B cell (primary cell): ENCODE data around the gene SYTL2. TPM values are rescaled to one million over a fixed set of nuclear protein-coding genes. Genes with fewer than 3 reads are reported as not detected.

ENCODE experiments used
- ATAC-seq: fragments of 200-7000 bp; cut with Tn5 transposase; one replicate; pipeline ENCODE4 v1.10.0; 2021; ENCODE audit warnings: low read depth, mild to moderate bottlenecking, moderate number of reproducible peaks, moderate library complexity
- CTCF ChIA-PET: fragments of 350-600 bp; sonication (Branson Sonifier 250); formaldehyde crosslinking; loops from one replicate; lab custom pipeline; 2021; ENCODE audit warnings: antibody characterized with exemption, inconsistent platforms; lab: Charles Lee
- POLR2A ChIA-PET: fragments of 350-600 bp; sonication (Branson Sonifier 250); formaldehyde crosslinking; loops from one replicate; lab custom pipeline; 2021; ENCODE audit warnings: antibody characterized with exemption; lab: Charles Lee
- DNase-seq: peaks from one replicate; pipeline ENCODE4 v3.0.0; 2013
- H2AFZ ChIP-seq: 2 replicates; pipeline ENCODE4 v1.6.1; 2012; ENCODE audit warnings: mild to moderate bottlenecking, low read depth, low read length; ENCODE audit not compliant: insufficient read depth, poor library complexity, severe bottlenecking
- H3K27ac ChIP-seq, 2 donors: 1 replicate in 1 of 2; 2 replicates in 1 of 2; pipeline ENCODE4 v1.5.1; 2012 to 2013; ENCODE audit warnings: low read length in 2 of 2, mild to moderate bottlenecking in 2 of 2, moderate library complexity in 1 of 2
- H3K27me3 ChIP-seq, 4 experiments: fragments of 200-600 bp in 1 of 4; sonication (generic) in 1 of 4; replicated peaks in 1 of 4; 1 replicate in 2 of 4; 2 replicates in 2 of 4; pipeline versions ENCODE4 v1.6.1 to v1.7.0; 2013 to 2016; ENCODE audit warnings: low read length in 3 of 4, mild to moderate bottlenecking in 2 of 4, mixed read lengths in 1 of 4, moderate library complexity in 1 of 4; ENCODE audit not compliant: insufficient read depth in 4 of 4, control insufficient read depth in 3 of 4; ENCODE audit errors: control extremely low read depth in 1 of 4
- H3K36me3 ChIP-seq, 2 experiments: replicated peaks in 1 of 2; 1 replicate in 1 of 2; 2 replicates in 1 of 2; pipeline versions ENCODE4 v1.6.1 to v1.7.1; 2013; ENCODE audit warnings: low read length in 1 of 2; ENCODE audit not compliant: insufficient read depth in 2 of 2, control insufficient read depth in 1 of 2; ENCODE audit errors: control extremely low read depth in 1 of 2, extremely low read depth in 1 of 2
- H3K4me1 ChIP-seq, 2 donors: fragments of 200-600 bp in 1 of 2; sonication (generic) in 1 of 2; 1 replicate in 1 of 2; 2 replicates in 1 of 2; pipeline versions ENCODE4 v1.5.1 to v1.6.1; 2013 to 2017; ENCODE audit warnings: low read length in 2 of 2; ENCODE audit not compliant: control insufficient read depth in 2 of 2, insufficient read depth in 2 of 2
- H3K4me2 ChIP-seq: replicated peaks from 2 replicates; pipeline ENCODE3; 2012; ENCODE audit warnings: mild to moderate bottlenecking, low read depth, low read length; ENCODE audit not compliant: poor library complexity, severe bottlenecking
- H3K4me3 ChIP-seq, 5 experiments: fragments of 200-600 bp in 1 of 5; sonication (generic) in 1 of 5; 1 replicate in 3 of 5; 2 replicates in 2 of 5; pipeline versions ENCODE4 v1.5.1 to v1.7.0; 2011 to 2016; ENCODE audit warnings: low read length in 4 of 5, mild to moderate bottlenecking in 4 of 5, low read depth in 2 of 5, control low read depth in 1 of 5, moderate library complexity in 1 of 5; ENCODE audit not compliant: insufficient read depth in 1 of 5; ENCODE audit errors: control extremely low read depth in 1 of 5, extremely low read depth in 1 of 5
- H3K79me2 ChIP-seq: fragments of 200-600 bp; sonication (generic); one replicate; pipeline ENCODE4 v1.6.0; 2016; ENCODE audit warnings: low read length; ENCODE audit not compliant: control insufficient read depth, insufficient read depth
- H3K9ac ChIP-seq: fragments of 200-600 bp; sonication (generic); 2 replicates; pipeline ENCODE4 v1.6.1; 2017; ENCODE audit warnings: mild to moderate bottlenecking, low read length, moderate library complexity
- H3K9me3 ChIP-seq, 3 donors: one replicate each; pipeline versions ENCODE4 v1.6.1 to v1.7.1; 2013; ENCODE audit warnings: low read length in 2 of 3; ENCODE audit not compliant: control insufficient read depth in 2 of 3, insufficient read depth in 1 of 3; ENCODE audit errors: control extremely low read depth in 1 of 3
- H4K20me1 ChIP-seq: 2 replicates; pipeline ENCODE4 v1.6.0; 2012; ENCODE audit warnings: mild to moderate bottlenecking, low read length; ENCODE audit not compliant: insufficient read depth, control insufficient read depth, poor library complexity, severe bottlenecking
- H3K27ac Mint-ChIP-seq: one replicate; pipeline ENCODE4 v1.8.0; 2021; ENCODE audit warnings: mixed read lengths
- H3K27me3 Mint-ChIP-seq: one replicate; pipeline ENCODE4 v1.8.0; 2021; ENCODE audit warnings: mixed read lengths
- H3K4me1 Mint-ChIP-seq: one replicate; pipeline ENCODE4 v1.8.0; 2021; ENCODE audit warnings: mixed read lengths
- H3K4me3 Mint-ChIP-seq: one replicate; pipeline ENCODE4 v1.8.0; 2021; ENCODE audit warnings: mixed read lengths
- H3K9me3 Mint-ChIP-seq: one replicate; pipeline ENCODE4 v1.8.0; 2022; ENCODE audit warnings: mixed read lengths; ENCODE audit not compliant: insufficient read depth
- CTCF ChIP-seq: fragments of 200-600 bp; IDR thresholded peaks from one replicate; pipeline ENCODE4 v1.8.0; 2022; ENCODE audit warnings: antibody characterized with exemption, mild to moderate bottlenecking
- EZH2 ChIP-seq: IDR thresholded peaks from 2 replicates; pipeline ENCODE4 v1.6.1; 2012; ENCODE audit warnings: borderline replicate concordance, low read depth, mild to moderate bottlenecking, moderate library complexity, low read length; ENCODE audit not compliant: insufficient read depth, poor library complexity, severe bottlenecking
- whole genome bisulfite sequencing: methylation state at CpG from one replicate; pipeline ENCODE4 v1.1.5; 2013; ENCODE audit warnings: missing lambda C conversion rate; ENCODE audit not compliant: insufficient coverage; 5-methylcytosine and 5-hydroxymethylcytosine counted together
- intact Hi-C: fragments of 100-400 bp; cut with micrococcal nuclease; formaldehyde crosslinking; loops from one replicate; pipeline ENCODE4 v1.10.0; 2022
- polyA plus RNA-seq: library from polyadenylated mRNA; depleted of rRNA; stranded (reverse); fragments of >200 nt; gene quantifications from 2 replicates; pipeline ENCODE4 v1.2.3, GENCODE V29; 2012
- total RNA-seq, 2 donors: library from RNA; stranded (reverse); fragments of 120-200 nt in 1 of 2; gene quantifications; 1 replicate in 1 of 2; 2 replicates in 1 of 2; pipeline versions ENCODE4 v1.2.3 to v1.2.4, GENCODE V29; 2013 to 2022

The SYTL2 gene
- total and polyA plus RNA-seq, 2 donors (not counting 1 experiment from before 2014, with no cell fraction given): 0.86 to 2.9 TPM

- H3K79me2 ChIP-seq: no peaks in the 10 kb centered on the region
- intact Hi-C loops: no loop called here
- no peaks in the 10 kb centered on the region for H3K27me3 ChIP-seq
- H3K9me3 ChIP-seq: no peaks in the 10 kb centered on the region
- H3K4me2 ChIP-seq: no peak overlapping the region
- no peak for ATAC-seq
- DNase-seq: no peak
- Mint-ChIP-seq H3K9me3 (no peaks in the 10 kb centered on the region), H3K27ac (no peak overlapping the region), H3K4me1 (no peaks in the 10 kb centered on the region), H3K27me3 (no peaks in the 10 kb centered on the region), H3K4me3 (no peak overlapping the region)
- H3K27ac ChIP-seq: no peak overlapping the region
- TF ChIP-seq CTCF (no peak), EZH2 (no peak)
- no peaks in the 10 kb centered on the region for H3K4me1 ChIP-seq
- no peak overlapping the region for H3K4me3 ChIP-seq
- H3K9ac ChIP-seq: no peak overlapping the region
- no peak overlapping the region for H2AFZ ChIP-seq
- CTCF ChIA-PET: no interaction called here
- POLR2A ChIA-PET: no interaction called here
- no peaks in the 10 kb centered on the region for H4K20me1 ChIP-seq
- no peaks in the 10 kb centered on the region for H3K36me3 ChIP-seq
- WGBS: no CpG with 5 or more reads among the region's 2 CpGs
These were observed 12.9 kb upstream of the SYTL2 start for GRCh38 chr11:85823816-85824215.

GRCh38 chr11:85822814-85823213 lies 11.9 kb upstream of the SYTL2 start:
- H3K27me3 Mint-ChIP-seq: no peaks in the 10 kb centered on the region
- H2AFZ ChIP-seq: no peak overlapping the region
- no peak overlapping the region for H3K4me2 ChIP-seq
- H3K27me3 ChIP-seq: no peaks in the 10 kb centered on the region
- no peaks in the 10 kb centered on the region for H3K79me2 ChIP-seq
- intact Hi-C loops: no loop called here
- H3K4me3 ChIP-seq: no peak overlapping the region
- TF ChIP-seq CTCF: no peak
- no peak for TF ChIP-seq EZH2
- CTCF ChIA-PET: interaction anchor here (1.1 kb wide), 1 partner anchor 8 kb away, joined by 3 read pairs; no protein-coding TSS in a partner anchor
- H3K9ac ChIP-seq: no peak overlapping the region
- no peaks in the 10 kb centered on the region for H3K9me3 Mint-ChIP-seq
- no peaks in the 10 kb centered on the region for H4K20me1 ChIP-seq
- no peaks in the 10 kb centered on the region for H3K36me3 ChIP-seq
- H3K4me3 Mint-ChIP-seq: no peak overlapping the region
- ATAC-seq (no peak), DNase-seq (no peak)
- no peaks in the 10 kb centered on the region for H3K4me1 Mint-ChIP-seq
- POLR2A ChIA-PET: no interaction called here
- WGBS: 100% methylated on average over 2 of the region's 3 CpGs
- H3K9me3 ChIP-seq: no peaks in the 10 kb centered on the region
- H3K27ac Mint-ChIP-seq: no peak overlapping the region
- H3K27ac ChIP-seq: no peak overlapping the region
- no peaks in the 10 kb centered on the region for H3K4me1 ChIP-seq
